ENCODE results near the gene CTXN1. TPM values are rescaled to one million over a fixed set of nuclear protein-coding genes. Genes with fewer than 3 reads are reported as not detected.

Gene CTXN1
- total RNA-seq, 2 experiments from 2014 or later, result 1.0 TPM; not detected in 1

GRCh38 chr19:7965921-7966665 lies 40.2 kb upstream of the CTXN1 start:
- H4K20me1 ChIP-seq (ENCODE audit: insufficient read depth, low read length), result no peaks in the 10 kb centered on the region
- H2AFZ ChIP-seq (ENCODE audit: low read length), result no peak overlapping the region
- no peak for TF ChIP-seq EZH2phosphoT487 (IDR thresholded peaks at IDR 0.05; ENCODE audit: borderline replicate concordance, low read depth, low read length)
- TF ChIP-seq, protein P1, sequence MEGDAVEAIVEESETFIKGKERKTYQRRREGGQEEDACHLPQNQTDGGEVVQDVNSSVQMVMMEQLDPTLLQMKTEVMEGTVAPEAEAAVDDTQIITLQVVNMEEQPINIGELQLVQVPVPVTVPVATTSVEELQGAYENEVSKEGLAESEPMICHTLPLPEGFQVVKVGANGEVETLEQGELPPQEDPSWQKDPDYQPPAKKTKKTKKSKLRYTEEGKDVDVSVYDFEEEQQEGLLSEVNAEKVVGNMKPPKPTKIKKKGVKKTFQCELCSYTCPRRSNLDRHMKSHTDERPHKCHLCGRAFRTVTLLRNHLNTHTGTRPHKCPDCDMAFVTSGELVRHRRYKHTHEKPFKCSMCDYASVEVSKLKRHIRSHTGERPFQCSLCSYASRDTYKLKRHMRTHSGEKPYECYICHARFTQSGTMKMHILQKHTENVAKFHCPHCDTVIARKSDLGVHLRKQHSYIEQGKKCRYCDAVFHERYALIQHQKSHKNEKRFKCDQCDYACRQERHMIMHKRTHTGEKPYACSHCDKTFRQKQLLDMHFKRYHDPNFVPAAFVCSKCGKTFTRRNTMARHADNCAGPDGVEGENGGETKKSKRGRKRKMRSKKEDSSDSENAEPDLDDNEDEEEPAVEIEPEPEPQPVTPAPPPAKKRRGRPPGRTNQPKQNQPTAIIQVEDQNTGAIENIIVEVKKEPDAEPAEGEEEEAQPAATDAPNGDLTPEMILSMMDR (conservative IDR thresholded peaks at IDR 0.05; ENCODE audit: low read length), result no peak
- H3K4me2 ChIP-seq (ENCODE audit: low read length), result no peak overlapping the region
- no TSS peak for BruUV-seq (replicated peaks)
- H3K4me1 ChIP-seq (ENCODE audit: insufficient read depth, low read length, poor library complexity, severe bottlenecking), result no peaks in the 10 kb centered on the region
- DNase-seq (ENCODE audit: low spot score), result no peak
- CTCF ChIA-PET (ENCODE audit: unreplicated experiment), result no interaction called here
- H3K9me3 ChIP-seq (ENCODE audit: low read length), result no peaks in the 10 kb centered on the region
- no peaks in the 10 kb centered on the region for H3K79me2 ChIP-seq (ENCODE audit: insufficient read depth, low read depth, low read length)
- intact Hi-C loops (cut with micrococcal nuclease; ENCODE audit: unreplicated experiment), result no loop called here
- no peak overlapping the region for H3K27ac ChIP-seq (ENCODE audit: low read depth, low read length, poor library complexity, severe bottlenecking)
- POLR2A ChIA-PET, result interaction anchor here (0.7 kb wide), 1 partner anchor 291 kb away, joined by 3 read pairs; no protein-coding TSS in a partner anchor
- peaks cover 93% of the 10 kb centered on the region for H3K36me3 ChIP-seq (ENCODE audit: insufficient read depth, low read length)
- no peaks in the 10 kb centered on the region for H3K9me2 ChIP-seq (ENCODE audit: insufficient read depth, low read length)
- H3K4me3 ChIP-seq (ENCODE audit: low read depth, low read length, poor library complexity, severe bottlenecking), result no peak overlapping the region

GRCh38 chr19:7965259-7965841 lies 39.4 kb upstream of the CTXN1 start:
- Histone ChIP-seq H3K4me3 (ENCODE audit: low read depth, low read length, poor library complexity, severe bottlenecking) (no peak overlapping the region), H3K27ac (ENCODE audit: low read depth, low read length, poor library complexity, severe bottlenecking) (no peak overlapping the region), H2AFZ (ENCODE audit: low read length) (no peak overlapping the region), H3K79me2 (ENCODE audit: insufficient read depth, low read depth, low read length) (no peaks in the 10 kb centered on the region), H3K4me1 (ENCODE audit: insufficient read depth, low read length, poor library complexity, severe bottlenecking) (no peaks in the 10 kb centered on the region), H3K9me2 (ENCODE audit: insufficient read depth, low read length) (no peaks in the 10 kb centered on the region), H3K36me3 (ENCODE audit: insufficient read depth, low read length) (peaks cover 93% of the 10 kb centered on the region), H3K9me3 (ENCODE audit: low read length) (no peaks in the 10 kb centered on the region), H4K20me1 (ENCODE audit: insufficient read depth, low read length) (no peaks in the 10 kb centered on the region), H3K4me2 (ENCODE audit: low read length) (no peak overlapping the region)
- DNase-seq (ENCODE audit: low spot score), result no peak
- ChIA-PET CTCF (ENCODE audit: unreplicated experiment) (no interaction called here), POLR2A (no interaction called here)
- intact Hi-C loops (cut with micrococcal nuclease; ENCODE audit: unreplicated experiment), result no loop called here
- TF ChIP-seq, protein P1 (conservative IDR thresholded peaks at IDR 0.05; ENCODE audit: low read length), result no peak
- no TSS peak for BruUV-seq (replicated peaks)

DNA sequence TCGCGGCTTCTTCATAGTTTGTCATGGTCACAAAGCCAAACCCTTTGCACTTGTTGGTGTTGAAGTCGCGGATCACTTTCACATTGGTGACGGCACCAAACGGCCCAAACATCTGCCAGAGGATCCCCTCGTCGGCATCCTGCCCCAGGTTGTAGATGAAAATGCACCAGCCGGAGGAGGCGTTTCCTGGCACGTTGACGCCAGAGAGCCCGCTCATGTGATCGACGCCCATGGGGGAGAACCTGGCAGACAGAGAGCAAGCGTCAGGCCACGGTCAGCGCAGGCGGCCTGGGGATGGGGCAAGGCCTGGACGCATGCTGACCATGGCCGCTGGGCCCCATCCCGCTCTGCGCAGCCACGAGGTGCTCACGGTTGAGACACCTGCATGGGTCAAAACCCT lies 37.6 kb upstream of the CTXN1 start:
- no peak overlapping the region for H3K4me2 ChIP-seq (ENCODE audit: low read length)
- H3K9me2 ChIP-seq (ENCODE audit: insufficient read depth, low read length), result no peaks in the 10 kb centered on the region
- H3K79me2 ChIP-seq (ENCODE audit: insufficient read depth, low read depth, low read length), result no peaks in the 10 kb centered on the region
- intact Hi-C loops (cut with micrococcal nuclease; ENCODE audit: unreplicated experiment), result no loop called here
- BruUV-seq (replicated peaks), result no TSS peak
- no peak overlapping the region for H3K4me3 ChIP-seq (ENCODE audit: low read depth, low read length, poor library complexity, severe bottlenecking)
- no peaks in the 10 kb centered on the region for H4K20me1 ChIP-seq (ENCODE audit: insufficient read depth, low read length)
- ChIA-PET CTCF (ENCODE audit: unreplicated experiment) (no interaction called here), POLR2A (no interaction called here)
- no peak for TF ChIP-seq EZH2phosphoT487 (IDR thresholded peaks at IDR 0.05; ENCODE audit: borderline replicate concordance, low read depth, low read length)
- TF ChIP-seq, protein P1 (conservative IDR thresholded peaks at IDR 0.05; ENCODE audit: low read length), result no peak
- H3K9me3 ChIP-seq (ENCODE audit: low read length), result no peaks in the 10 kb centered on the region
- H2AFZ ChIP-seq (ENCODE audit: low read length), result no peak overlapping the region
- no peak overlapping the region for H3K27ac ChIP-seq (ENCODE audit: low read depth, low read length, poor library complexity, severe bottlenecking)
- peaks cover 97% of the 10 kb centered on the region for H3K36me3 ChIP-seq (ENCODE audit: insufficient read depth, low read length)
- DNase-seq (ENCODE audit: low spot score), result no peak
- H3K4me1 ChIP-seq (ENCODE audit: insufficient read depth, low read length, poor library complexity, severe bottlenecking), result no peaks in the 10 kb centered on the region

Data from OCI-LY7 (cell line).